Hypothalamus (tissue), 51 donors: Measurements from ENCODE around the gene ENSA.
"Not testable (repeated sequence)": the region's sequence is repeated elsewhere in the genome, so short reads cannot be mapped to it uniquely, and the experiment has no call there.

ENCODE experiments used
- DNase-seq, 51 donors: peaks; one replicate each; lab custom pipeline; 2025; lab: John Stamatoyannopoulos, UW

ENSA gene

GRCh38 chr1:150622303-150622975 is 7.0 kb downstream of the ENSA start:
- no peak for DNase-seq

GRCh38 chr1:150621497-150622302 is 7.7 kb downstream of the ENSA start:
- DNase-seq, result peak in 14 of 51 donors; percentile 2 to 31 (median 16)

- DNase-seq, result no peak
Measured at GRCh38 chr1:150620919-150621318, 8.5 kb downstream of the ENSA start.

GRCh38 chr1:150619576-150620509 is 9.6 kb downstream of the ENSA start:
- DNase-seq, result peak in 2 of 51 donors; percentile 10 to 11

- DNase-seq, result no peak
Measured at GRCh38 chr1:150615346-150616201, 13.8 kb downstream of the ENSA start.

GRCh38 chr1:150613061-150613920 is 16.1 kb downstream of the ENSA start:
- peak in 1 of 51 donors; percentile 6 for DNase-seq

- DNase-seq, result no peak
Measured at GRCh38 chr1:150612014-150612345, 17.4 kb downstream of the ENSA start.

GRCh38 chr1:150610576-150610975 is 18.8 kb downstream of the ENSA start:
- no peak for DNase-seq

GRCh38 chr1:150609732-150610131 is 19.7 kb downstream of the ENSA start:
- DNase-seq, result peak in 1 of 51 donors; percentile 29

- DNase-seq, result no peak
Measured at GRCh38 chr1:150606463-150607142, 22.8 kb downstream of the ENSA start.

GRCh38 chr1:150605451-150605731 is 24.0 kb downstream of the ENSA start:
- not testable (repeated sequence) for DNase-seq

GRCh38 chr1:150604226-150604588 is 25.2 kb downstream of the ENSA start:
- DNase-seq, result no peak

GRCh38 chr1:150603711-150604110 is 25.7 kb downstream of the ENSA start:
- no peak for DNase-seq

- DNase-seq, result not testable (repeated sequence)
Measured at GRCh38 chr1:150602372-150602771, 27.0 kb downstream of the ENSA start.

GRCh38 chr1:150601540-150601939 is 27.9 kb downstream of the ENSA start:
- DNase-seq, result no peak

GRCh38 chr1:150598346-150598745 is 31.1 kb downstream of the ENSA start:
- DNase-seq, result not testable (repeated sequence)

- DNase-seq, result no peak
Measured at GRCh38 chr1:150596976-150597375, 32.4 kb downstream of the ENSA start.

GRCh38 chr1:150596095-150596892 is 33.1 kb downstream of the ENSA start:
- no peak for DNase-seq
